ENCODE data around the gene MMP2. TPM values are rescaled to one million over a fixed set of nuclear protein-coding genes. Genes with fewer than 3 reads are reported as not detected.

The MMP2 gene
- total and polyA plus RNA-seq, 3 donors from 2014 or later, result 50.9 to 250 (median 111) TPM

GRCh38 chr16:55469821-55470532 is 9.0 kb upstream of the MMP2 start:
- H3K27ac ChIP-seq, result no peak overlapping the region
- H3K36me3 ChIP-seq (ENCODE audit: low read depth, missing control alignments), result no peaks in the 10 kb centered on the region
- TF ChIP-seq CTCF (IDR thresholded peaks at IDR 0.05), result no peak
- TF ChIP-seq POLR2A (IDR thresholded peaks at IDR 0.05), result no peak
- no peaks in the 10 kb centered on the region for H3K9me3 ChIP-seq
- WGBS, 2 donors, result 81 to 87% methylated on average over 9 of the region's 9 CpGs
- no peaks in the 10 kb centered on the region for H3K27me3 ChIP-seq
- no peak overlapping the region for H3K4me3 ChIP-seq
- DNase-seq, result no peak
- intact Hi-C loops (cut with DNase I; ENCODE audit: low total_unique reads), result loop anchor here (5.0 kb wide), 1 partner anchor 72 kb away; no protein-coding TSS in a partner anchor
- H3K4me1 ChIP-seq, result no peaks in the 10 kb centered on the region

DNA sequence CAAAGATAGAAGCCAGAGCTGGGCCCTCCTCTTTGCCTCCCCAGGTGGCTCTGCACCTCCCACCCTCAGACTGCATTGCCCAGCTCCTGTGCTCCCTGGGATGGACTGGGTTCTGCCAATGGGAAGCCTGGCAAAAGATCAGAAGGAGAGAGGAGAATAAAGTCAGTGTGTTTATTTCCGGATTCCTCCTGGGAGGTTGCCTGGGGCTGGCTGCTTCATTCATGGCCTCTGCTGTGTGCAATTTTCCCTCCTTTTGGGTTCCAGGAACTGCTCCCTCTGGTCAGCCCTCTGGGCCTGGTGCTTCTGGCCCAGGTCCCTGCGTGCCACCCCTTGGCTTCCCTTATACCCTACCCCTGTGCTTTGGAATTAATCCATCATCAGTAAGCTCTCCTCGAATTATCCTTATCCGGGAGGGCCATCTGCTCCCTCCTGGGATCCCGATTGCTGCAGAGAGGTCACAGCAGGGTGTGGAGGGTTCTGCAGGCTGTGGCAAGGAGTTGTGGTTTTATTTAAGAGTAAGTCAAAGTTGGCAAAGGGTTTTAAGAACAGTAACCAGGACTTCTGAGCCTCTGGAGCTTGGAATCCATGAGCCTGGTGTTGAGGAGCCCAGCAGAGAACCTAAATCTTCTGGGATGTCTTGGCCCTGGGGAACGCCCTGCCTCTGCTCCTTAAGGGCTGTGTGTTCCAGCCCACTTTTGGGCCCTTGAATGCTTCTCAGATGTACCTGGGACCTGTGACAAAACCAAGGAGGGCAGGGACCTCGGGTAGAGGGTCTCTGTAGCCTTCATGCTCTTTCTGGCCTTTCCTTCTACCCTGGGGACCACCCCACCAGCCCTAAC is 8.2 kb upstream of the MMP2 start:
- no peak overlapping the region for H3K4me3 ChIP-seq
- H3K36me3 ChIP-seq (ENCODE audit: low read depth, missing control alignments), result no peaks in the 10 kb centered on the region
- H3K27me3 ChIP-seq, result no peaks in the 10 kb centered on the region
- no peaks in the 10 kb centered on the region for H3K9me3 ChIP-seq
- TF ChIP-seq POLR2A (IDR thresholded peaks at IDR 0.05) (no peak), CTCF (IDR thresholded peaks at IDR 0.05) (no peak)
- 64 to 72% methylated on average over 7 of the region's 7 CpGs for WGBS, 2 donors
- H3K27ac ChIP-seq, result no peak overlapping the region
- no peak for DNase-seq
- intact Hi-C loops (cut with DNase I; ENCODE audit: low total_unique reads), result no loop called here
- H3K4me1 ChIP-seq, result no peaks in the 10 kb centered on the region

DNA sequence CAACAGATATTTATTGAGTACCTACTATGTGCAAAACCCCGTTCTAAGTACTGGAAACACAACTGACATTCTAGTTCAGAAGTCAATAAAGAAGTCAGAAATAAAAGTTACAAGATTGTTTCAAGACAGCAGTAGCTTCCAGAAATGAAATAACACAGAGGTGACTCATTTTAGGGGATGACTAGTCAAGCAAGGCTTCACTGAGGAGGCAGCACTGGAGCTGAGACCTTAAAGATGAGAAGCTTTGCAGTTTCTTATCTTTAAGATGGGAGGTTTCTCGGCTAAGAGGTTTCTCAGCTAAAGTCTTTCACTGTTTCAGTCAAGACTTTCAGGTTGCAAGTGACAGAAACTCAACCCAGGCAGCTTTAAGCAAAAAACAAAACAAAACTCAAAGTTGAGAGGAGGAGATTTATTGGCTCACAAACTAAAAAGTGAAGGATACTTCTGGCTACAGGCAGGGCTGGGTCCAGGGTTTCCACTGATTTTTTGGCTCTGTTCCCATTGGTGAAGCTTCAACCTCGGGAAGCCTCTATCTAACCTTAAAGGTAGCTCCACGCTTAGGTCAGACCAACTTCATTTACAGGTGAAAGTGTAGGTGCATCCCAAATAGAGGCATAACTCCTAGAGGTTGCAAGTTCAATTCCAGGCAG is 7.4 kb upstream of the MMP2 start:
- Histone ChIP-seq H3K4me3 (no peak overlapping the region), H3K4me1 (peaks cover 3% of the 10 kb centered on the region), H3K36me3 (ENCODE audit: low read depth, missing control alignments) (no peaks in the 10 kb centered on the region), H3K27me3 (no peaks in the 10 kb centered on the region), H3K9me3 (no peaks in the 10 kb centered on the region), H3K27ac (no peak overlapping the region)
- intact Hi-C loops (cut with DNase I; ENCODE audit: low total_unique reads), result no loop called here
- TF ChIP-seq CTCF (IDR thresholded peaks at IDR 0.05) (no peak), POLR2A (IDR thresholded peaks at IDR 0.05) (no peak)
- no peak for DNase-seq
- WGBS, 2 donors, result 78 to 81% methylated on average over 4 of the region's 4 CpGs

DNA sequence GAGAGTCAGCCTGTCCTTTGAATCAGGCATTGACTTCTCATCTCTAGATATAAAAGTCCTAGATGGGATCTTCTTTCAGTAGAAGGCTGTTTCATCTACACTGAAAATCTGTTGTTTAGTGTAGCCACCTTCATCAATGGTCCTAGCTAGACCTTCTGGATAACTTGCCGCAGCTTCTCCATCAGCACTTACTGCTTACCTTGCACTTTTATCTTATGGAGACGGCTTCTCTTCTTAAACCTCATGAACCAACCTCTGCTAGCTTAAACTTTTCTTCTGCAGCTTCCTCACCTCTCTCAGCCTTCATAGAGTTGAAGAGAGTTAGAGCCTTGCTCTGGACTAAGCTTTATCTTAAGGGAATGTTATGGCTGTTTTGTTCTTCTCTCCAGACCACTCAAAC is 5.4 kb upstream of the MMP2 start:
- Histone ChIP-seq H3K4me3 (no peak overlapping the region), H3K4me1 (peaks cover 11% of the 10 kb centered on the region), H3K27me3 (no peaks in the 10 kb centered on the region), H3K36me3 (ENCODE audit: low read depth, missing control alignments) (no peaks in the 10 kb centered on the region), H3K9me3 (no peaks in the 10 kb centered on the region), H3K27ac (no peak overlapping the region)
- WGBS, 2 donors, result 96 to 100% methylated on average over 2 of the region's 2 CpGs
- DNase-seq, result no peak
- TF ChIP-seq POLR2A (IDR thresholded peaks at IDR 0.05) (no peak), CTCF (IDR thresholded peaks at IDR 0.05) (no peak)
- intact Hi-C loops (cut with DNase I; ENCODE audit: low total_unique reads), result no loop called here
